NCI-H2081 treated with DMSO at 0.1 percent for 48 hours (cell line): ENCODE data around the gene MMS22L.

ENCODE experiments used
- DNase-seq: peaks from one replicate; lab custom pipeline; 2025; lab: John Stamatoyannopoulos, UW

MMS22L gene, protein sequence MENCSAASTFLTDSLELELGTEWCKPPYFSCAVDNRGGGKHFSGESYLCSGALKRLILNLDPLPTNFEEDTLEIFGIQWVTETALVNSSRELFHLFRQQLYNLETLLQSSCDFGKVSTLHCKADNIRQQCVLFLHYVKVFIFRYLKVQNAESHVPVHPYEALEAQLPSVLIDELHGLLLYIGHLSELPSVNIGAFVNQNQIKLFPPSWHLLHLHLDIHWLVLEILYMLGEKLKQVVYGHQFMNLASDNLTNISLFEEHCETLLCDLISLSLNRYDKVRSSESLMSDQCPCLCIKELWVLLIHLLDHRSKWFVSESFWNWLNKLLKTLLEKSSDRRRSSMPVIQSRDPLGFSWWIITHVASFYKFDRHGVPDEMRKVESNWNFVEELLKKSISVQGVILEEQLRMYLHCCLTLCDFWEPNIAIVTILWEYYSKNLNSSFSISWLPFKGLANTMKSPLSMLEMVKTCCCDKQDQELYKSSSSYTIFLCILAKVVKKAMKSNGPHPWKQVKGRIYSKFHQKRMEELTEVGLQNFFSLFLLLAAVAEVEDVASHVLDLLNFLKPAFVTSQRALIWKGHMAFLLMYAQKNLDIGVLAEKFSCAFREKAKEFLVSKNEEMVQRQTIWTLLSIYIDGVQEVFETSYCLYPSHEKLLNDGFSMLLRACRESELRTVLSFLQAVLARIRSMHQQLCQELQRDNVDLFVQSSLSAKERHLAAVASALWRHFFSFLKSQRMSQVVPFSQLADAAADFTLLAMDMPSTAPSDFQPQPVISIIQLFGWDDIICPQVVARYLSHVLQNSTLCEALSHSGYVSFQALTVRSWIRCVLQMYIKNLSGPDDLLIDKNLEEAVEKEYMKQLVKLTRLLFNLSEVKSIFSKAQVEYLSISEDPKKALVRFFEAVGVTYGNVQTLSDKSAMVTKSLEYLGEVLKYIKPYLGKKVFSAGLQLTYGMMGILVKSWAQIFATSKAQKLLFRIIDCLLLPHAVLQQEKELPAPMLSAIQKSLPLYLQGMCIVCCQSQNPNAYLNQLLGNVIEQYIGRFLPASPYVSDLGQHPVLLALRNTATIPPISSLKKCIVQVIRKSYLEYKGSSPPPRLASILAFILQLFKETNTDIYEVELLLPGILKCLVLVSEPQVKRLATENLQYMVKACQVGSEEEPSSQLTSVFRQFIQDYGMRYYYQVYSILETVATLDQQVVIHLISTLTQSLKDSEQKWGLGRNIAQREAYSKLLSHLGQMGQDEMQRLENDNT

DNA sequence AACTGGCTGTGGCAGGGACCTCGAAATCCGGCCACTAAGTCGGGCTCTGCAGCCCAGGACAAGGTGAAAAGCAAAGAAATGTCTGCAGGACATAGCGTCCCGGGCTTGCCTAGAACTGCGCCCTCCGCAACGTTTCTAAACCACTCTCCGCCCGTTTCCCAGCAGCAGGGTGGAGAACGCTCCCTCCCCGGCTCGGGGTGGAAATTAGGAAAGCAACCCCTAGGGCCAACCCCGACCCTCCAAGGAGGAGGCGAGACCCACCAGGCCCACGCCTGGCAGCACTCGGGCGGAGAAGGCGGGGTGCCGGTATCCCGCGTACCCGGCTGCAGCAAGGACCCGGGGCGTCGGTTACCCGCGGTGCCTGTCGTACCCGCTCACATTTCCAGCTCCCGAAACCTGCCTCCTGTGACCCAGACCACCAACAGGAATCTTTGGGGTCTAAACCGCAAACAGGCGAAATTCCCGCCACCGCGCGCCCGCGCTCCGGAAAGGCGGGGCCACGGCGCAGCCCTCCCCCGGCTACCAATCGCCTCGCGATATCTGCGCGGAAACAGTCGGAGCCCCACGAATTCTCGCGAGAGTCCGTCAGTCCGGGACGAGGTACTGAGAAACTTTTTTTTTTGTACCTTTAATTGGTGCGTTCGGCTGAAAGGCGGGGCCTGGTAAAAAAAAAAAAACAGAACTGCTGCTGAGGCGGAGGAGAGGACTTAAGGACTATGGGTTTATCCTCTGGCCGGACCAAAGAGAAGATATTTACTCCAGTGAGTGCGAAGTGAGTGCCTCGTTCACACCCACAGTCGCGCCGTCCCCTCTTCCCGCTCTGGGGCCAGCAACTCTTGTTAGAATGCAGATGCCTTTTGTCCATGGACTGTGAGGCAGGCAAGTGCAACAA lies at the start of gene MMS22L:
Gene MMS22L (minus strand): TSS at position 491 of the 892 bp plus-strand sequence. CDS start 739 bp downstream, outside the sequence.
- peak; percentile 53 for DNase-seq

DNA sequence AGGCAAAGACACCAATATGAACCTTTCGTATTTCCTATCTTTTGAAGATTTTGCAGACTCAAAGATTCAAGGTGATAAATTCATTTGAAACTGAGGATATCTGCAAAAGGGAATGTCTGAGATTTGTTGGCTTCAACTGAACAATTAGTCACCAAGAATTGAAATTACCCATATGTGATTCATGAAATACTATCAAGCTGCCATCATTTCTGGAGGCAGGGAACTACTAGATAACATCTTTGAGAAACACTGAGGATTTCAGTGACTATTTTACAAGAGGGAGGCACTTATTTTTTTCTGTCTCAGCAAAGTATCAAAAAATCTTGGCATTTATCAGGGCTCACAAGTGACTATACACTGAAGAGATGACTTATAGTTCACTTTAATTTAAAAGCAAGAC lies 39.8 kb upstream of the MMS22L start:
- DNase-seq, result no peak

DNA sequence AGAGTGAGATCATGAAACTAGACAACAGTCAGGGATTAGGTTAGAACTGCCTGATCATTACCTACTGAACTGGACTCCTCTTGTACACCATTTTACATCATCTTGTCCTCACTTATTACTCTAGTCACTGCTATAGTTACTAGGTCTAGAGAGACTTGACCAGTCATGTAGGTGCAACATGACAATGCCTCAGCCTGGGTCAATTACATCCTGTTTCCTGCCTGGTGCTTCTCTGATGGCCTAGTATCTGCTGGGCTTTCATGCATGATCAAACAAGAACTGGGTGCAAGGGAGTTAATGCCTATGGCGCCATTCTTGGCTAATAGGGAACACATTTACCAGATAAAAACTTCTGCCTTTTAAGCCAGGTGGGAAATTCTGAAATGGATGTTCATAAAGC lies 39.2 kb upstream of the MMS22L start:
- no peak for DNase-seq

DNA sequence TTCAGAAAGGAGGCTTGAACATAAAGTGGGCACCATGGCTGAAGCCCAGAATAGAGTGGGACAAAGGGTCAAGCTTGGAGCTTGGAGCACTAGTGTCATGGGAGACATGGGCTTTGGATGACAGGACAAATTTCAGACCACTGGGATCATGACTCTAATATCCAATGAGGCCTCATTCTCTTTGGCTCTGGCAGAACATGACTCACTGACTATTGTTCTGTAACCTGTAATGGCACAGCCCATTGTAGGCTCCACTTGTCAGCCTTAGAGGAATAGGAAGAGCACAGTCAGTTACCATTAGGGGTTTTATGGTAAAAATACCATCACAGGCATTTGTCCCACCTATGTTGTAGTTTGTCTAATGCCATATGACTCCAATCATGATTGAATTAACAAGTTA lies 34.0 kb upstream of the MMS22L start:
- no peak for DNase-seq

DNA sequence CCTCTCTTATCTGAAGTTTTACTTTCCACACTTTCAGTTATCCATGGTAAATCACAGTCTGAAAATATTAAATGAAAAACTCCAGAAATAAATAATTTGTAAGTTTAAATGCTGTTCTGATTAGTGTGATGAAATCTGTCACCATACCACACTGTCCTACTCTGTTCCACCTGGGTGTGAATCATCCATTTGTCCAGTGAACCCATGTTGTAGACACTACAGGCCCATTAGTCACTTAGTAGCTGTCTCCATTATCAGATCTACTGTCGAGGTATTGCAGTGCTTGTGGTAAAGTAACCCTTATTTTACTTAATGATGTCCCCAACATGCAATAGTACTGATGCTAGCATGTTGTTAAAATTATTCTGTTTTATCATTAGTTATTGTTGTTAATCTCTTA lies 29.2 kb upstream of the MMS22L start:
- no peak for DNase-seq

DNA sequence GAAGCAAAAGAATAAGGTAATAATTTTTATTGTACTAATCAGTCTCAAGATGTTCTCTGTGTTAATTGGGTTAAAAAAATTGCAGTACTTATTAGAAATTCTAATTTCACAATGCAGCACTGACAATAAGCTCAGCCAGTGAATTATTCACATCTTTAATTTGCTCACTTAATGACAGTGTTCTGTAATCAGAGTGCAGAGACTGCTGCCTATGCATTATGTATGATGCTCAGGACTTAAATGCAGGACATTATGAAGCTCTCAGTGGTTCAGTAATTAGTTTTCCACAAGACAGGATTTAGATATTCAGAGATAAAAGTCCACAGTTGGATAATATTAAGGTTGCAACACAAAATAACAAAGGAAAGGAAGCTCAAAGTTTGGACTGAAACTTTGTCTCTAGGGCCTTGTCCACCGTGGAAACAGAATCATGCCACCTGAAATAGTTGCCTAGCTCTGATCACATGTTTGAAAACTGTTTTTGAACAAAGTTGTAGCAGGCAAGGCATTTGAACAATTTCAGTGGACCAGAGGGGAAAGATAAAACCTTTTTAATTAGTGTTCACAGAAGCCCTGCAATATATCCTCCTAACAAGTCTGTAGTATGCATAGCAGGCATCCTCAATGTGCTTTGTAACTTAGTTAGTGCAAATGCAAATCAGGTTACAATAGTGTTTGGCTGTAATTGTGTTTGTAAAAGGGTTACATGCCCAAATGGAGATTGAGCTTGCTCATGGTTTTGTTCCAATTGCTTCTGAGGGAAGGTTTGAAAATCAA lies 23.7 kb upstream of the MMS22L start:
- DNase-seq, result no peak

DNA sequence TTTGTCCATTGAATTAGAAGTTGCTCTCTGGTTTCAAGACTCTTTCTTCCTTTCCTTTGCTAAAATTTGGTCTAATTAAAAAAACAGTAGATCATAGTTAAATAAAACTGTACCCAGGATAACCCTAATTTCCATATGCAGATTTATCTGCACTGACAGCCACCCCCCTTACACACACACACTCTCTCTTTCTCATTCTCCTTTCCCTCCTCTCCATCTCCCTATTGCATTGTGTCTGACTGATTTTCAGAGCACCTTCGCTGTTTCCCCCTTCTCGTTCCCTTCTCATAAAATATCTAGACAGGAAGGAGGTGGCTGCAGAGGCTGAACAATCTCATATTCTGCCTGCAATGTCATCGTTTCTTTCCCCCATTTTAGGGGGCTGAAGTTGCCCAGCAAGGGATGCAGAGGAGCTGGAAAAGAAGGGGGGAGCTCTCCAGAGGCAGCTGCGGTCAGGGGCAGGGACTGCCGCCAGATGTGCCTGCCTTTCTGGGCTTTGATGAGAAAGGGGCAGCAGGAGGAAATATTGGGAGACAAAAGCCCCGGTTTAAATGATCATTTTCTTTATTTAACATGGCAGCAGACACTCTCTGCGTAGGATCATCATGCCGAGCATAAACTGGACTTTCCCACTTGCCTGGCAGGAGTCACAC lies 22.5 kb upstream of the MMS22L start:
- no peak for DNase-seq

DNA sequence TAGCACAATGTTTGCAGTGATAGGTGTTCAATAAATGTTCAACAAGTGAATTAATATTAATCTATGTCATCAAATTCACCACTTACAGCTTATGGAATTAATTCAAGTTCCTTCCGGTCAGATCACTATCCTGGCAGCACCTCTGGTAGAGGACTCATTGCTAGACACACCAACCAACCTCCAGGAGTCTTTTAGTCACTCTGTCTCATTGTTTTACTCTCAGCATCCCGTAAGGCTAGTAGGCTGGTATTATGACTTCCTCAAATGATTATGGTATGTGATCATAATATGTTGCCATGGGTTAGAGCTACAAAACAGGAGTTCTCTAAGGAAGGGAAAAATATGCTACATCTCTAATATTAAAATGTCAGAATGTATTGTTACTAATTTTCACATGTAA lies 21.7 kb upstream of the MMS22L start:
- DNase-seq, result no peak

DNA sequence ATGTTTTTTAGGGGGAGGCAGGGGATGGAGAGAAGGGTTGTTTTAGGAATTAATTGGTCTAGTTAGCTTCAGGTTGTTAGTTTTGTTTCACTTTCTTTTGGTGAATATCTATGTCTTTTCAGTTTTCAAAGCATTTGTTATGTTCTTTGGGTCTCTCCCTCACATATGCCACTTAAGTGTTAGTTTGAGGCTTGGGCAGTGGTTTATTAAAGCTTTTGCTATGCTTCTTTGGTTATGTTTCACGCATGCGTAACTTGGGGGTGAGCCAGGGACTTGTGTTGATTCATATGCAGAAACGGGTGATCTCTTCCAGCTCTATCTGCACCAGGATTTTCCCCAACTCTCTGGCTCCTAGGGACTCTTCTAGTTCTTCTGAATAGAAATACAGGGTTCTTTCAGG lies 11.4 kb upstream of the MMS22L start:
- DNase-seq, result no peak

DNA sequence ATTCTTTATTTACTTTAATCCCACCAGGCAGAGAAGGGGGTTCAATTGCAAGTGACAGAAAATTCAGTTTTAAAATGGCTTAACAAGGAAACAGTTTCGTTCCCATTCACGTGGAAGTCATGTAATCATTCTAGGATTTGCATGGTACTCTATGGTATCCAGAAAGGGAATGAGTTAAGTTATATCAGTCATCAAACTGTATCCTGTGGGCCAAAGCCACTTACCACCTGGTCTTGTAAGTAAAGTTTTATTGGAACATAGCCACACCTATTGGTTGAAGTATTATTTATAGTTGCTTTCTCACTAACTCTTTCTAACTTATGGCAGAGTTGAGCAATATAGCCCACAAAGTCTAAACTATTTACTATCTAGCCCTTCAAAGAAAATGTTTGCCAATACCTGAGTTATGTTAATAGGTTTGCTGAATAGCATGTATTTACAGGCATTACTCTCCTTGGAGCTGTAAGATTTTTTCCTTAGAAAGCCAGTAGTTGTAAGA lies 10.2 kb upstream of the MMS22L start:
- no peak for DNase-seq

DNA sequence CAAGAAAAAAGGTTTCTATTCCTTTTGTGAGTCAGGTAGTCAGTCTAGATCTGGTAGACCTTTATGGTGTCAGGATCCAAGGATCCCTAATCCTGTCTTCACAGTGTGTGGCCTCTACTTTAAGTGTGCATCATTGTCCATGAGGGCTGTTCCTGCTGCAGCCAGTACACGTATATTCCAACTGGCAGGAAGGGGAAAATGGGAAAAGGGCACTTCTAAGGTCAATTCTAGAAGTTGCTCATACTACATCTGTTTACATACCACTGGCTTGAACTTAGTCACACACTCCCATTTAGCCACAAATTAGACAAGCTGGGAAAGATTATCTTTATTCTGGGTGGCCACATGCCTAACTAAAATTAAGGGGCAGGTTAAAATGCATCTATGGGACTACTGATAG lies 9.7 kb upstream of the MMS22L start:
- DNase-seq, result no peak

DNA sequence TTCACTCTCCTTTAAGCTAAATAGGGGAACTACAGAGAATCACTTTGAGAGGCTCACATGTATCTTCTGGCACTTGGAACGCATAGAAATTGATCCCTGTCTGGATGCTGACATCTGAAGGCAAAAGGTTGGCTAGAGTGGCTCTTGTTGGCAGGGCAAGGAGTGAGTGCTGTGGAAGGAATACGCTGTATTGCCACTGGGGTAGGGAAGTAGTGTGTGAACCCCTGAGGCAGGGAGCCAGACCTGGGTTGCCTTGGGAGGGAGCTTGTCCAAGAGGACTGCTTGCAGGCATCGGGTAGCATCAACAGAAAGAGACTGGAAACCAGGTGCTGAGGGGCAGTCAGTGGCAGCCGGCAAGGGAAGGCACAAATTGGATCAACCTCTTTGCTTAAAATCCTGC lies 8.9 kb upstream of the MMS22L start:
- DNase-seq, result no peak

DNA sequence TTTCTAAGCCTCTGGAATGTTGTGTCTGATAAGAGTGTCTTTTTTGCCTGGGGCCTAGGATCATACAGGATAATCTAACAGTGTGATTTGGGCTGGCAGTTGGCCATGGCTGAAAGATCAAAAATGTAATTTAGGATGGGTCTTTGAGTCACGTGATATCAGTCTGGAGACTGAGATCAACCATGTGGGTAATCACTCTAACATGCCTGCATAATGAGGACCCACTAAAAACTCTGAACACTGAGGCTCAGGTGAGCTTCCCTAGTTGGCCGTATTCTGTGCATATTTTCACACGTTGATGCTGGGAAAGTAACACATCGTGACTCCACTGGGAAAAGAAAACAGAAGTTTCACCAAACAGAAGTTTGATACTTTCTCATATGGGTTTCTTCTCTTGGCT lies 6.3 kb upstream of the MMS22L start:
- no peak for DNase-seq

DNA sequence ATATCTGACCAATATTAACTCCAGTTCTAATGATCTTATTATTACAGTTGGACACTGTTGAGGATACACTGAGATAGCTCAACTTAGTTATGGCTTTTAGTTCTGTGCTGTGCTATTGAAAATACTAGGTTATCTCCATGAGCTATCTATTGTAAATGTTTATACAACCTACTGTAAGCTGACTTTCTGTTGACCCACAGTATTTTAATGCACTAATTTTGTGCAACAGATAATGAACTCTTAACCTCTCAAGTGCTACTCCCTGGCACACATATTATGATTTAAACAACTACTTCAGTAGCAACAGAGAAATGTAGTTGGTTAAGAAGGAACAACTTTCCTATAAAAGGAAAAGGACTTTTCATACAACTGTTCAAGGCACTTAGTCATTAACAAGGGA lies 5.2 kb upstream of the MMS22L start:
- DNase-seq, result no peak

DNA sequence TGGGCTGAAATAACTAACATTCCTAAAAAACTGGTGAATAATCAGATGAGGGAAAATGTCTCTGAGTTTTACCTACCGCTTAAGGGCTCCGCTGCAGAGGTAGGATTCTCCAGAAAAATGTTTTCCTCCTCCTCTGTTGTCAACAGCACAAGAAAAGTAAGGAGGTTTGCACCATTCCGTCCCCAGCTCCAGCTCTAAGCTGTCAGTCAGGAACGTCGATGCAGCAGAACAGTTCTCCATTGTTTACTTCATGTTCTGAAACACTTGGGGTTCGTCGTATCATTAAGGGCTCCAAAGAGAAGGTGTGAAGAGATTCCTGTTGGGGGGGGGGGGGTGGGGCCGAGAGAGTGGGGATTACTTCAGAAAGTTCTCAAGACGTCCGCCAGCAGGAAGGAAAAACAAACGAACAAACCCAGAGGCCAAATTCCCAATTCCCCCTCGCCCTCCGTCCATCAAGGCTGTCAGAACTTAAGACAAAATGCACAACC lies 734 bp downstream of the MMS22L start:
- no peak for DNase-seq

DNA sequence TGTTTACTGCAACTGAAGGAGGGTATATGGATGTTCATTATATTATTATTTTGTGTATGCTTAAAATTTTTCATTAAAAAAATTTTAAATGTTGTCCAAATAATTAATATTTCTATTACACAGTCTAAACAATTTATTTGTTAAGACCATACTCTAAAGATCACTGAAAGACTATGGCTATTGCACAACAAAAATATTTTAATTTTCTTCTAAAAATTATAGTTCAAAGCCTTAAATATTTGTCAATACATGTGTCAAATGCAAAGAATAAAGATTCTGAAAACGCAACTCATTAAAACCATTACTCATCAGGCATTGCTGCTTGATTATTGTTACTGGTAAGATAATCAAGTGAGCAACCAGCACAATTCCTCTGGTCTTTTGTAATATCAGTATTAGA lies 2.2 kb downstream of the MMS22L start:
- DNase-seq, result no peak

DNA sequence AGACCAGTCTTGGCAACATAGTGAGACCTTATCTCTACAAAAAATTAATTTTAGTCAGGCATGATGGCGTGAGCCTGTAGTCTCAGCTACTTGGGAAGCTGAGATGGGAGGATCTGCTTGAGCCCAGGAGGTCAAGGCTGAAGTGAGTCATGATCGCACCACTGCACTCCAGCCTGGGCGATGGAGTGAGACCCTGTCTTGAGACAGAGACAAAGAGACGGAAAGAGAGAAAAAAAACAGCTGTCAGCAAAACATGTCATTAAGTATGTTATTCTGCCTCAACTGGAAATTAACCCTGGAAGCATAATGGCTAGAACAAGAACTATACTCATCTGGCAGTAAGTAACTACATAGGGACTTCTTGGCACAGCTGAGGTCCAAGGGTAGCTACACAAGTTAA lies 7.2 kb downstream of the MMS22L start:
- no peak for DNase-seq

DNA sequence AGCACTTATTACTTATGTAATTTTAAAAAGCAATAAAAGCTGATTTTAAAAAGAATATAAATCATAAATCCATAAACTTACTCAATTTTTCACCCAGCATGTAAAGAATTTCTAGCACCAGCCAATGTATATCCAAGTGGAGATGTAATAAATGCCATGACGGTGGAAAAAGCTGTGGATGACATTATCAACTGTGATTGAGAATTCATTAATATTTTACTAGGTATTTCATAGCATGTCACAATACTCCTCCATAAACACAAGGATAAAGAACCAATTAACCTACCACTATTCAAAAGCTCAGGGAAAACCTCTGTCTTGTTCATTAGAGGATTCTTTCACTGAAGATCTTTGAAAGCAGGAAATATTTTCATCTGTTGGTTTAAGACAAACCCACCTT lies 13.2 kb downstream of the MMS22L start:
- DNase-seq, result no peak

DNA sequence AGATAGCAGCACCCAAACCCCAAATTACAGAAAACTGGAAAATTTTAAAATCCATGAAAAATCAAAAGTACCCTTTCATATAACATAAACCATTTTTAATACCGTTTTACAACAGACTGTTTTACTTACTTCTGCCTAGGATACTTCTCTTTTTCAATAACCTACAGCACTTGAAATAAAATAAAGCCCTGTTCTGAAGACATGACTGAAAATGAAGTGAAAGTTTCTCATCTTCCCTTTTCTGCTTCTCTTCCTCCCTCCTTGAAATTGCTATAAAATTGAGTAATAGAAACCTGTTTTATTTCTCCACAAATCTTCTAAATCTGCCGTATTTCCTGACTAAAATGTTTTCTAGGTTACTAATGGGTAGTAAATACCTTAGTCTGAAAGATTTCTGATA lies 20.3 kb downstream of the MMS22L start:
- DNase-seq, result no peak

DNA sequence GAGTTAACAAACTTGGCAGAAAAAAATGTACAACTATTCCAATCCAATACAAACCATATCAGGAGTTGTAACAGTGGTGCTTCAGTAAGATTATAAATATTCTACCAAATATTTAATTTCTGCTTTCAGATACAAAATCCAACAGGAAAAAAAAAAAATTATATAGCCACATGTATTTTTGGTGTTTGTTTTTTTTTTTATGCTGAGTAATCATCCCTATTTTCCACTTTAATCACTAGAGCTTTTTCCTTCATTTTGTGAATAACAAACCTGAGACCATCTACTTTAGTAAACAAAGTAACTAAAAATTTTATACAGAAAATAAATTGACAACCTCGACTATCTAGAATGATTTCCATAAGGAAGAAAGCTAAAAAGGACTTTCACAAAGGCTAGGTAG lies 36.2 kb downstream of the MMS22L start:
- DNase-seq, result no peak
